ENCODE results near the gene CPNE7. TPM values are rescaled to one million over a fixed set of nuclear protein-coding genes. Genes with fewer than 3 reads are reported as not detected.

CPNE7 gene
- total and polyA plus RNA-seq, 9 of the 15 experiments (the other 6 are each of a cell fraction or from before 2014, with no cell fraction given): 0.30 to 73.4 (median 32.7) TPM

- TF ChIP-seq AFF4 (CRISPR knock-in tag; IDR thresholded peaks at IDR 0.05) (peak; percentile 87; the same call in 1 of the 2 replicates), RBM39 (optimal IDR thresholded peaks at IDR 0.05; ENCODE audit: low read depth, low read length) (no peak), THAP7 (CRISPR knock-in tag; IDR thresholded peaks at IDR 0.05) (peak; percentile 58; the same call in 1 of the 2 replicates), SNIP1 (IDR thresholded peaks at IDR 0.05; ENCODE audit: low read depth) (no peak), CBFB (CRISPR knock-in tag; IDR thresholded peaks at IDR 0.05) (no peak), NFIC (IDR thresholded peaks at IDR 0.05) (peak; percentile 72), SMARCB1 (IDR thresholded peaks at IDR 0.05; ENCODE audit: insufficient read length, low read depth) (no peak), ELK1 (CRISPR knock-in tag; IDR thresholded peaks at IDR 0.05) (no peak), MBD2 (IDR thresholded peaks at IDR 0.05; ENCODE audit: borderline replicate concordance, low read depth) (peak; percentile 87), ELF4 (CRISPR knock-in tag; IDR thresholded peaks at IDR 0.05) (no peak), FOXK2 (conservative IDR thresholded peaks at IDR 0.05 in 1 of 2, IDR thresholded peaks at IDR 0.05 in 1 of 2; ENCODE audit: low read depth in 2 of 2) (peak; percentile 72 to 74), NCOA6 (IDR thresholded peaks at IDR 0.05) (peak; percentile 74), CCAR2 (IDR thresholded peaks at IDR 0.05; ENCODE audit: low read depth, low read length) (no peak), ZNF707 (CRISPR knock-in tag; conservative IDR thresholded peaks at IDR 0.05) (no peak), KDM1A (IDR thresholded peaks at IDR 0.05) (no peak), ZZZ3 (IDR thresholded peaks at IDR 0.05) (peak; percentile 99), SMAD3 (CRISPR knock-in tag; conservative IDR thresholded peaks at IDR 0.05) (no peak), ZNF77 (CRISPR knock-in tag; IDR thresholded peaks at IDR 0.05) (no peak), XRCC5 (IDR thresholded peaks at IDR 0.05; ENCODE audit: low read depth, low read length) (no peak), NUFIP1 (IDR thresholded peaks at IDR 0.05; ENCODE audit: partially characterized antibody) (no peak), HNRNPH1 (optimal IDR thresholded peaks at IDR 0.05; ENCODE audit: low read depth, low read length) (no peak), USF1 (CRISPR knock-in tag; IDR thresholded peaks at IDR 0.05) (peak; percentile 65), KLF1 (tag; IDR thresholded peaks at IDR 0.05) (no peak), ZNF253 (CRISPR knock-in tag; conservative IDR thresholded peaks at IDR 0.05) (no peak), IFI16 (CRISPR knock-in tag; IDR thresholded peaks at IDR 0.05) (no peak)
These were observed 15.0 kb upstream of the CPNE7 start, which contains the start of gene RPL13 (continued) for GRCh38 chr16:89560378-89561141.

Data from K562 (cell line).